HFF-Myc (cell line): ENCODE measurements around the gene ZBED4.

Experiments used
- DNase-seq: peaks from one replicate; pipeline ENCODE4 v3.0.0-alpha.2; 2011; ENCODE audit warnings: low read depth; ENCODE audit errors: extremely low read depth
- H3K4me3 ChIP-seq: replicated peaks from 2 replicates; pipeline ENCODE4 v1.5.1; 2011; ENCODE audit warnings: low read depth, mild to moderate bottlenecking, control low read depth, low read length
- CTCF ChIP-seq: IDR thresholded peaks from 2 replicates; pipeline ENCODE4 v1.5.1; 2012; ENCODE audit warnings: mild to moderate bottlenecking, low read depth, low read length, control low read depth; ENCODE audit errors: missing control alignments

The ZBED4 gene

GRCh38 chr22:49921508-49922278 lies 68.0 kb downstream of the ZBED4 start:
- no peak for TF ChIP-seq CTCF
- H3K4me3 ChIP-seq = no peak overlapping the region
- DNase-seq = no peak

- TF ChIP-seq CTCF = no peak
- DNase-seq = no peak
- H3K4me3 ChIP-seq = no peak overlapping the region
Observed at GRCh38 chr22:49922484-49922883, 68.8 kb downstream of the ZBED4 start.

- DNase-seq = no peak
- no peak for TF ChIP-seq CTCF
- no peak overlapping the region for H3K4me3 ChIP-seq
Observed at GRCh38 chr22:49922926-49923325, 69.3 kb downstream of the ZBED4 start.

- no peak overlapping the region for H3K4me3 ChIP-seq
- DNase-seq = no peak
- TF ChIP-seq CTCF = peak; percentile 26
Observed at GRCh38 chr22:49923445-49923844, 69.8 kb downstream of the ZBED4 start.

GRCh38 chr22:49924113-49924833 lies 70.6 kb downstream of the ZBED4 start:
- no peak for TF ChIP-seq CTCF
- H3K4me3 ChIP-seq = no peak overlapping the region
- DNase-seq = no peak

GRCh38 chr22:49925525-49926128 lies 72.0 kb downstream of the ZBED4 start:
- TF ChIP-seq CTCF = no peak
- H3K4me3 ChIP-seq = no peak overlapping the region
- DNase-seq = no peak
